GM18526 (cell line): Measurements from ENCODE around the gene HELZ2.

ENCODE experiments used
- POLR2A ChIP-seq: IDR thresholded peaks from 3 replicates; pipeline ENCODE4 v1.6.1; 2011; ENCODE audit not compliant: insufficient read length; ENCODE audit errors: extremely low read depth

The HELZ2 gene

GRCh38 chr20:63531686-63532448 lies 42.2 kb downstream of the HELZ2 start:
- no peak for TF ChIP-seq POLR2A

GRCh38 chr20:63530788-63531160 lies 43.3 kb downstream of the HELZ2 start:
- no peak for TF ChIP-seq POLR2A

GRCh38 chr20:63529861-63530787 lies 43.9 kb downstream of the HELZ2 start:
- no peak for TF ChIP-seq POLR2A

GRCh38 chr20:63529180-63529860 lies 44.7 kb downstream of the HELZ2 start:
- TF ChIP-seq POLR2A = no peak

GRCh38 chr20:63527184-63527583 lies 46.9 kb downstream of the HELZ2 start:
- no peak for TF ChIP-seq POLR2A

GRCh38 chr20:63525971-63526370 lies 48.1 kb downstream of the HELZ2 start:
- no peak for TF ChIP-seq POLR2A

GRCh38 chr20:63525185-63525584 lies 48.9 kb downstream of the HELZ2 start:
- TF ChIP-seq POLR2A = no peak
